Stimulated activated memory B cell treated with anti-CD40 and anti-IgM and Interleukin-4, amounts not matched to agents 10 μg/mL and 1 μg/mL and 100 μg/mL, for 72 hours (primary cell): ENCODE results near the gene LRFN2.

ENCODE experiments used
- ATAC-seq: fragments of 150-1000 bp; cut with Tn5 transposase; 2 replicates; pipeline ENCODE4 v1.10.0; 2021
- H3K27ac Mint-ChIP-seq: one replicate; pipeline ENCODE4 v1.8.0; 2022; ENCODE audit warnings: mild to moderate bottlenecking, mixed read lengths
- H3K27me3 Mint-ChIP-seq: one replicate; pipeline ENCODE4 v1.8.0; 2022; ENCODE audit warnings: mixed read lengths
- H3K36me3 Mint-ChIP-seq: one replicate; pipeline ENCODE4 v1.8.0; 2022; ENCODE audit warnings: mixed read lengths
- H3K4me1 Mint-ChIP-seq: one replicate; pipeline ENCODE4 v1.8.0; 2022; ENCODE audit warnings: mixed read lengths
- H3K4me3 Mint-ChIP-seq: one replicate; pipeline ENCODE4 v1.8.0; 2022; ENCODE audit warnings: mild to moderate bottlenecking, moderate library complexity, mixed read lengths
- H3K9me3 Mint-ChIP-seq: one replicate; pipeline ENCODE4 v1.8.0; 2022; ENCODE audit warnings: mixed read lengths

Gene LRFN2

DNA sequence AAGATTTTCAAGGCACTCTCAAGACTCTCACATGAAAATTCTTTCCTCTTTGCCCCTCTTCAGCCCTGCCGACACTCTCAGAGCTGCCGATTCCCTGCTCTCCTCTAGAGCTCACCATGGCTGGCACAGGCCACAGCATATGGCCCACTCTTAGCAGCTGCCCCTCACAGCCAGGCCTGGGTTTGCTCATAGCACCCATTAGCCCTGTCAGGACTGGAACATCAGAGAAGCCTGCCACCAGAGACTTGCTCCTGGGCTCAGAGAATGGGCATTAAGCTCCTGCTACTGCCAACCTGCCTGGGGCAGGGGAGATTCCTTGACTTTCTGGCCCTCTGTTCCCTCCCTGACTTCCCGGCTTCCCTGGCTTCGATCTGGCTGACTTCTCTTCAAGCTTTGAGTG is 96.7 kb downstream of the LRFN2 start:
- H3K4me3 Mint-ChIP-seq = no peak overlapping the region
- H3K4me1 Mint-ChIP-seq = no peaks in the 10 kb centered on the region
- no peak overlapping the region for H3K27ac Mint-ChIP-seq
- H3K9me3 Mint-ChIP-seq = no peaks in the 10 kb centered on the region
- no peak for ATAC-seq
- H3K36me3 Mint-ChIP-seq = no peaks in the 10 kb centered on the region
- H3K27me3 Mint-ChIP-seq = peaks cover 14% of the 10 kb centered on the region

DNA sequence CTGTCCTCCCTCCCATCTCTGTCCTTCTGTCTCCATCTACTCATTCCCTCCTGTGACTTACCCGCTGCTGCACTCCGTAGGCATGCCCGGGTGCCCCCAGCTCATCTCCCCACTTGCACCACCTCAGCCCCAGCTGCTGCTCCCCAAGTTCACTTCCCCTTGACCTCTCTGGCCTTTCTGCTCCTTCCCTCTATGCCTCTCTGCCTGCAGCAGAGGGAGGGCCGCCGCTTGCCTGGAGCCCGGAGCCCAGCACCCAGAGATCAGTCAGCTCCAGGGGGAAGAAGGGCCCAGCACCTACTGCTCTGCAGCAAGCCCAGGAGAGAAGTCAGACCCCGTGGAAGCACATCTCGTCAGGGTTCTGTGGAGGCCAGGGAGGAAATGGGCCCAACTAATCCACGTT is 97.4 kb downstream of the LRFN2 start:
- Mint-ChIP-seq H3K36me3 (no peaks in the 10 kb centered on the region), H3K9me3 (no peaks in the 10 kb centered on the region), H3K4me1 (no peaks in the 10 kb centered on the region), H3K27ac (no peak overlapping the region), H3K4me3 (no peak overlapping the region), H3K27me3 (peaks cover 14% of the 10 kb centered on the region)
- no peak for ATAC-seq

DNA sequence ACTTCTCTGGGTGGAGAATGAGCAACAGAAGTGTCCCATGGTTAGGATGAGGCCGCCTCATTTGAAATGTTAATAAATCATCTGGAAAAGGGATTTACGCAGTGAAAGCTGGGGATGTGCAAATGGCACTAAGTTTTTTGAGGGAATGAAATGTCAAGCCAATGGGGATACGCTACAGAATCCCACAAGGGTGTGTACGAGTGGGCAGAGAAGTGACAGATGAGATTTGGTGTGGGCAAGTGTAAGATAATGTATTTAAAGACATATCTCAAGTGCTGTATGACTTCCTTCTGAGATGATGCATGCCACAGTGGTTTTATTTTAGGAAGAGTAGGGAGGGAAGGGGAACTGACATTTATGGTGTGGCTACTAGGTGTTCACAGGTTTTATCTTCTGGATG is 100.6 kb downstream of the LRFN2 start:
- H3K9me3 Mint-ChIP-seq = no peaks in the 10 kb centered on the region
- no peak for ATAC-seq
- peaks cover 14% of the 10 kb centered on the region for H3K27me3 Mint-ChIP-seq
- no peaks in the 10 kb centered on the region for H3K36me3 Mint-ChIP-seq
- no peak overlapping the region for H3K27ac Mint-ChIP-seq
- H3K4me1 Mint-ChIP-seq = no peaks in the 10 kb centered on the region
- H3K4me3 Mint-ChIP-seq = no peak overlapping the region

DNA sequence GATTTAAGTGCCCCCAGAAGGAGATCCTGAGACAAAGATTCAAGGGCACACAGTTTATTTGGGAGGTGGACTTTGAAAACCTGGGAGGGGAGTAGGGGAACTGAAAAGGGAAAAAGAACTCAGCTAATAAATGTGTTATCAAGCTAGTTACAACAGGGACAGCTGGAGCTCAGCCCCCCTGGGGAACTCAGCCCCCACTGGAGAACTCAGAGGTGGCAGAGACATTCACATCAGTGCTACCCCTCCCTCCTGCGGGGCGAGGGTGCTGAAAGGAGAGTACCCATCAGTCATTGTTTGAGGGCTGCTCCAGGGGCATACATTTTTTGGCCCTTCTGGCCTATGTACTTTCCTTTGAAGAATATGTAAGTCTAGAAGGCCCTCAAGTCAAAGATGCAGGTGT is 101.4 kb downstream of the LRFN2 start:
- Mint-ChIP-seq H3K4me3 (no peak overlapping the region), H3K27me3 (peaks cover 14% of the 10 kb centered on the region), H3K4me1 (no peaks in the 10 kb centered on the region), H3K36me3 (no peaks in the 10 kb centered on the region), H3K9me3 (no peaks in the 10 kb centered on the region), H3K27ac (no peak overlapping the region)
- ATAC-seq = no peak

DNA sequence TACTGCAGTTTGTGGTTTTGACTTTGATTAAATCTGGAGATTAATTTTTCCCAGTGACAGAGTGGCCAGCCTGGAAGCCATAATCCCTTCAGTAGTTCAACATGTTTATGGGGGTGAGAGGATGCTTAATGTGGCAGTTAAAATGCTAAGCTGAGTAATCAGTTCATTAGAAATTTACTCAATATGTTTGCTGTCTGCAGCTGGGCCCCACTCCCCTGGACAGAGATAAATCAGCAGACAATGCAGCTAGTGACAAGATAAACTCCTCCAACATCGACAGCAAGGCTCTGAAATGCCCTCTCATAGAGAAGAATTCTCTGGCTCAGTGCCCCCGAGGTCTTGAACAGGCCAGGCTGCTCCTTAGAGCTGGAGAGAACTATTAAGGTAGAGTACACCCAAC is 101.9 kb downstream of the LRFN2 start:
- H3K36me3 Mint-ChIP-seq = no peaks in the 10 kb centered on the region
- no peaks in the 10 kb centered on the region for H3K9me3 Mint-ChIP-seq
- H3K4me1 Mint-ChIP-seq = no peaks in the 10 kb centered on the region
- no peak overlapping the region for H3K4me3 Mint-ChIP-seq
- H3K27ac Mint-ChIP-seq = no peak overlapping the region
- no peak for ATAC-seq
- H3K27me3 Mint-ChIP-seq = peaks cover 14% of the 10 kb centered on the region

DNA sequence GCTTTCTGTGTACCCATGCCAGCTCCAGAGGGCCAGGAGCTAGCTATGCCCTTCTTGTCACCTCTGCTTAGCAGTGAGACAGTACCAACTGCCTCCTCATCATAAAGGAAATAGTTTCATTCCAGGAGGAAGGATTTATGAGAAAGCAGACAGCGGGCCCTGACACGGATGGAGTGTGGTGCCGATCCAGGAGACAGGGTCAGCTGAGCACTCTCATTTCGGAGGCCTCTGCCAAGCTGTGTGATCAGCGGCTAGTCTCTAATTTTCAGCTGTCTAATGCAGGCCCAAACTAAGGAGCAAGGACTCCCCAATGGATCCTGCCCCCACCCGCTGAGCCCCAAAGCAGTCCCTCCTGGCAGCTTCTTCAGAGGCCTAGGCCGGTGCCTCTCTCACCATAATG is 103.1 kb downstream of the LRFN2 start:
- H3K27me3 Mint-ChIP-seq = peaks cover 10% of the 10 kb centered on the region
- no peak for ATAC-seq
- H3K36me3 Mint-ChIP-seq = no peaks in the 10 kb centered on the region

DNA sequence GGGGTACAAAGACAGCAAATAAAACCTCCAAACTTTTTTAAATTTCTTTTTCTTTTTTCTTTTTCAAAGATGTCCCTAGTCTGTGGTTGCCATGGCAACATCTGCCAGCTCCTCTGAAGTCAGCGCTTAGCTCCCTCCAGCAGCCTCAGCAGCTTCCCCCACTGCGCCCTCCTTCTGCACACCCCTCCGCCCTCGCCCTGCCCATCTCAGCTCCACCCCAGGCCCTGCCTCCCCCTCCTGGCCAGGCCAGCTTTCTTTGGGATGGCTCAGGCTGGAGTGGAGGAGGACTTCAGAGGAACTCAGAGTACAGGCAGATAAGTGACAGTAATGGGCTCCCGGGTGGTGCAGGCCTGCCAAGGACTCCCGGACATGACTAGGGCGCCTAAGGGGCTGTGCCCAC is 104.6 kb downstream of the LRFN2 start:
- no peak overlapping the region for H3K4me3 Mint-ChIP-seq
- H3K27ac Mint-ChIP-seq = no peak overlapping the region

More for the DNA sequence above, 103.1 kb downstream of the LRFN2 start:
- Mint-ChIP-seq H3K4me3 (no peak overlapping the region), H3K4me1 (no peaks in the 10 kb centered on the region), H3K9me3 (no peaks in the 10 kb centered on the region), H3K27ac (no peak overlapping the region)

DNA sequence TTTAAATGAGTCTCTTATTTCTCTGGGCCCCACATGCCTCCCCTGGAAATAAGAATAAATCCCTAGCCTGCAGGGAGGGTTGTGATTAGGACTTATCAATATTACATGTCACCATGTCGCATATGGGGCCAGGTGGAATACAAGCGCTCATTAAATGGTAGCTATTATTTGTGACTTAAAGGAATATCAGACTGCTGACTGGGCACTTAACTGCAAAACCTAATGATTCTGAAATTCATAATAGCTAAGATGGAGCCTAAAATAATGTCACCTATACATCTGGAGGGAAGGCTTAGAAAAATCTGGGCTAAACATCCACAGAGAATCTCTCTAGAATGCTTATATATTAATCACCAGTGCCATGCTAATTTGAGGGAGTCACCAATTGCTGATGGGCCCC is 106.5 kb downstream of the LRFN2 start:
- Mint-ChIP-seq H3K27ac (no peak overlapping the region), H3K4me1 (no peaks in the 10 kb centered on the region), H3K36me3 (no peaks in the 10 kb centered on the region), H3K4me3 (no peak overlapping the region), H3K9me3 (no peaks in the 10 kb centered on the region), H3K27me3 (peaks cover 10% of the 10 kb centered on the region)
- no peak for ATAC-seq

More for the DNA sequence above, 104.6 kb downstream of the LRFN2 start:
- Mint-ChIP-seq H3K4me1 (no peaks in the 10 kb centered on the region), H3K9me3 (no peaks in the 10 kb centered on the region), H3K27me3 (no peaks in the 10 kb centered on the region), H3K36me3 (no peaks in the 10 kb centered on the region)
- ATAC-seq = no peak

DNA sequence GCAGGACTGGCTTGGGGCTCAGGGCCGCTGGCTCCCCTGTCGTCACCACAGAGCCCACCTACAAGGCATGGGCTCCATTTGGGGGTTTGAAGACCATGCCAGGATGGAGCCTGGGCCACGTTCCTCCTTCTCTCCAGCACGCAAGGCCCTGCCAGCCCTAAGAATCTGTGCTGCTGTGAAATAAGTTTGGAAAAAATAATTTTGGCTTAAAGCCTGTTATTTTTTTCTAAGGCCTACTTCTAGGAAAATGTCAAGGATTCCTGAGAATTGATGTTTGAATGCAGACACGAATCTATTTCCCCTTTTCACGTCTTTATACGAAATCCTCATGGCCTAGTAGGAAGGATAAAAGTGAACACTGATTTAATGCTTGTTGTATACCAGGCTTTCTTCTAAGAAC is 107.5 kb downstream of the LRFN2 start:
- Mint-ChIP-seq H3K27ac (no peak overlapping the region), H3K4me1 (no peaks in the 10 kb centered on the region), H3K9me3 (no peaks in the 10 kb centered on the region)

DNA sequence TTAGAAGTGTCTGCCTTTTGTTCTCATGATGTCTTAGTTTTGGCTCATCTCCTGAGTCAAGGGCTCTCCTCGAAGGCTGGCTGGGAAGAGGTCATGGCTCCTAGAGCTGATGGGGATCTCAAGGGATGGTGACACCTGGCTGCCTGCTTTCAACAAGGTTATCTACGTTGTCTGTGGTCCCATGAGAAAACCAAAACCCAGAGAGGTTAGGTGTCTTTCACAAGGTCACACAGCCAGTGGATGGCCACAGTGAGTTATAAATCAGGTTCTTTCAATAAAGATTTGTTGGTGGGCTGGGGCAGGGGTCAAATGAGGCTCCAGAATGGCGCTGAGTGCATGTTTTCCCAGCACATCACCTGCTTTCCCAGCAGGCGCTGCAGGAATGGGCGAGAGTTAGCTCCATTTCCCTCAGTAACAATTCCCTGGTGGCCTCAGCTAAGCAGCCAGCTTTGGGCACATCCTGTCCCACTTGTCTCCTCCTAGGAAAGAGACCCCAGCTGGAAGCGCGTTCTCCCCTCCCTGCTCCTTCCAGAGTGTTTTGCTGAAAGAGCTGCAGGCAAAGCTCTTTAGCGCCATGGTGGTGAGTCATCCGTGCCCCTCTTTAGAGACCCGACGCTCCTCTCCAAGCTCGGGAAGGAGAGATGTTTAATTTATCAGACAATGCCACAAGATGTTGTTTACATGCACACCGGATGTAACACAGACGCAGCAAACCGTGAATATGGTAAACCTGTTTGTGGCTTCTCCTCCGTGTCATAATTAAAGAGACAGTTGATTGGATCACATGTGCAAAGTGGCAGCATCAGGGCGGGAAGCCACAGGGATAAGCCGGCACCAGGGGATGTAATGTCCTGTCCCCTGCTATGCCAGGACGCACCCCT is 109.7 kb downstream of the LRFN2 start:
- Mint-ChIP-seq H3K36me3 (no peaks in the 10 kb centered on the region), H3K27me3 (peaks cover 19% of the 10 kb centered on the region), H3K9me3 (no peaks in the 10 kb centered on the region), H3K4me3 (no peak overlapping the region), H3K27ac (no peak overlapping the region), H3K4me1 (no peaks in the 10 kb centered on the region)
- ATAC-seq = no peak

More for the DNA sequence above, 107.5 kb downstream of the LRFN2 start:
- Mint-ChIP-seq H3K27me3 (peaks cover 10% of the 10 kb centered on the region), H3K4me3 (no peak overlapping the region), H3K36me3 (no peaks in the 10 kb centered on the region)
- ATAC-seq = no peak

DNA sequence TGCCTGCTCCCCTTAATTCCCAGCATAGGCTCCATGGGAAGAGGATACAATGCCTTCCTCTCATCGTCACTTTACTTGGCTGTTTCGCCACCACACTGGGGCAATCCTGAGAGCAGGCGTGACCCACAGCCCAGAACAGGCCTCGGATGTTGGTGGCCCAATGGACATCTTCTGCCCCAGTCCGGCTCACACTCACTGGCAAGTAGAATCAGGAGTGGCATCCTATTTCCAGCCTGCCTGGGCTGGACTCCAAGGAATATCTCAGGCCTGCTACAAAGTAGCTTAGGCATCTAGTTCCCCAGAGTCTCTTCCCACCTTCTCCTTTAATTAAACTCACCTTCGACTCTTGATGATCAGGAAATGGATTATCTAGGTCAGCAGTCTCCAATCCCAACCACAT is 110.5 kb downstream of the LRFN2 start:
- no peak for ATAC-seq
- Mint-ChIP-seq H3K4me3 (no peak overlapping the region), H3K9me3 (no peaks in the 10 kb centered on the region), H3K27me3 (peaks cover 24% of the 10 kb centered on the region), H3K27ac (no peak overlapping the region), H3K36me3 (no peaks in the 10 kb centered on the region), H3K4me1 (no peaks in the 10 kb centered on the region)

DNA sequence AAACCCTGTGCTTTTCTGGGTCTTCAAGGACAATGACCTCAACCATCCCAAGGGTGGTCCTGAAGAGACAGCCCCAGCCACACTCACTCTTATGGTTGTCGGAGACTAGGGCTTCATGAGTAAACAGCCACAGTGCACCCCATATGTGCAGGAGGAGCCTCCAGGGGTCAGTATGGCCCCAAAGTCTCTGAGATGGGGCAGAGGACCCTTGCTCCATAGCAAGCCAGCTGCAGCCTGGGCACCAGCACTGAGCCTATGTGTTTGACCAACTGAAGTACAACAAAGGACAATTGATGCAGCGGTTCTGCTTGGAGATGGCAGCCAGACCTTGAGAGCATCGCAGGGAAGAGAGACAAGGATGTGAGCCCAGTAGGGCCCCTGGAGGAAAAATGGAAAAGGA is 112.2 kb downstream of the LRFN2 start:
- ATAC-seq = no peak
- Mint-ChIP-seq H3K4me3 (no peak overlapping the region), H3K27me3 (peaks cover 28% of the 10 kb centered on the region), H3K9me3 (no peaks in the 10 kb centered on the region), H3K36me3 (no peaks in the 10 kb centered on the region), H3K4me1 (no peaks in the 10 kb centered on the region), H3K27ac (no peak overlapping the region)

DNA sequence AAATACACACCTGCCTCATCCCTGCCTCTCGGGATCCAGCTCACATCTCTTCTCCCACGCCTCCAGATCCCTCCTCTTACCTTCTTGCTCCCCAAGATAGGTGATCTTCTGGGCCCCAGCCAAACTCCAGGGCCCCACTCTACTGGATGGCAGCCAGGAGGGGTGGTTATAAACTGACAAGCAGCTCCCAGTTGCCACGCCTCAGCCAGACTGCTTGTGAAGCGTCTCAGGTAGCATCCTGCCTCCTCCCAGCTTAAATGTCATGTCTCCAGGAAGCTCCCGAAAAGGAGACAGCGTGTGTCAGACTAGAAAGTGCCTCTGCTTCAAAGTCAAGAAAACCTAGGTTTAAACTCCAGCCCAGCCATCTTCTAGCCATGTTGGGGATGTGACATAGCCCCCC is 114.1 kb downstream of the LRFN2 start:
- no peak for ATAC-seq
- Mint-ChIP-seq H3K4me3 (no peak overlapping the region), H3K9me3 (no peaks in the 10 kb centered on the region), H3K36me3 (no peaks in the 10 kb centered on the region), H3K27me3 (peaks cover 34% of the 10 kb centered on the region), H3K27ac (no peak overlapping the region), H3K4me1 (no peaks in the 10 kb centered on the region)

DNA sequence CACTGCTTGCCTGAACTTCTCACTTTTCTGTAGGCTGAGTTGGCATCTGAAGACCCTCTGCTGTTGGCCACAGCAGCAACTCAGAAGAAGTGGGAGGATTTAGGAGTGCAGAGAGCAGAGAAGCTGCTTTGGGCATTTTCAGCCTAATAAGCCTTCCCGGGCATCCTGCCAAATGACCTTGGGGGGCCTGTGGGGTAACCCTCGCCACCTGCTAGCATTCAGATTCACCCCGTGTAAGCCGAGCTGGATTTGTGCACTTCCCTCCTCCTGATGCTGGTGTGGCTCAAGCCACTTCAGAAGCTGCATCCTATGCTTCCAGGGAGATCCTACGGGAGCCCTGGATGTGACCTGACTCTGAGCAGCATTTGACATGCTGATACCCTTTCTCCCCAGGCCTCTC is 114.8 kb downstream of the LRFN2 start:
- Mint-ChIP-seq H3K27me3 (peaks cover 33% of the 10 kb centered on the region), H3K36me3 (no peaks in the 10 kb centered on the region), H3K4me1 (no peaks in the 10 kb centered on the region), H3K4me3 (no peak overlapping the region), H3K9me3 (no peaks in the 10 kb centered on the region), H3K27ac (no peak overlapping the region)
- ATAC-seq = no peak

DNA sequence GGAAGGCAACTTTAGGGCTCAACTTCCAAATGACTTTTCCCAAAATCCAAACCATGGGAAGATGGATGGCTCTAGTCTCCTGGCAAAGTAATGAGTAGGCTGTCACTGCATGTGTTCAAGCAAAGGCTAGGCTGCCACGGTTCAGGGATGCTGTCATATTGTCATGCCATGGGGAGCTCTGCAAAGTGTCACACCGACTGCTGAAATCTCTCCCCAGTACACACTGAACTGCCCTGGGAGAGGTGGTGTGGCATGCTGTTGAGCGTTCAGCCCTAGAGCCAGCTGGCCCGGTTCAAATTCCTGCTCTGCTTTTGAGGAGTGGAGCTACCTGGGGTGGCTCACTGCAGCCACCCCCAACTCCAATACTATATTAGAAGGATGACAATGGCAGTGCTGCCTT is 115.9 kb downstream of the LRFN2 start:
- H3K4me3 Mint-ChIP-seq = no peak overlapping the region
- no peaks in the 10 kb centered on the region for H3K36me3 Mint-ChIP-seq
- no peak overlapping the region for H3K27ac Mint-ChIP-seq
- H3K9me3 Mint-ChIP-seq = no peaks in the 10 kb centered on the region
- H3K27me3 Mint-ChIP-seq = peaks cover 24% of the 10 kb centered on the region
- no peaks in the 10 kb centered on the region for H3K4me1 Mint-ChIP-seq
- ATAC-seq = no peak

DNA sequence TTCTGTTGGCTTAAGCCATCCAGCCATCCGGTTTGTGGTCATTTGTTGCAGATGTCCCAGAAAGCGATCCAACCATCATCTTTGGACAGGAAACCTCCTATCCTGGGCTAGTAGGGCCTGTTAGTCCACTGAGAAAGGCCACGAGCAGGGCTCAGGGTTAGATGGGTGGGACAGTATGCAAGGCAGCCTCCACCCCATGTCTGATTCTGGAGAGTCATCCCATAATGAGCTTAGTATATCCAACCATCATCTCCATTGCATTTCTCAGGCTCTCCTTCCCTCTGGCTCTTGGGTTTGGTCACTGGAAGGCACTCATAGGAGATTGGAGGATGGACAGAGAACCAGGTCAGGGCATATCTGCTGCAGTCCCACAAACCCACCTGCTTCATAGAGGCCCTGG is 117.8 kb downstream of the LRFN2 start:
- H3K36me3 Mint-ChIP-seq = no peaks in the 10 kb centered on the region
- H3K27ac Mint-ChIP-seq = no peak overlapping the region
- peaks cover 4% of the 10 kb centered on the region for H3K9me3 Mint-ChIP-seq
- H3K4me1 Mint-ChIP-seq = no peaks in the 10 kb centered on the region
- ATAC-seq = no peak
- peaks cover 24% of the 10 kb centered on the region for H3K27me3 Mint-ChIP-seq
- no peak overlapping the region for H3K4me3 Mint-ChIP-seq
